Right lobe of liver (tissue), 4 donors: ENCODE measurements around the gene FGF13.

Source experiments
- CTCF ChIP-seq, 4 donors: fragments of 200-600 bp in 3 of 4; fragments of 450-650 bp in 1 of 4; IDR thresholded peaks; one replicate each; pipeline versions ENCODE4 v1.5.1 to v1.8.0; 2016 to 2022; ENCODE audit warnings: antibody characterized with exemption in 4 of 4, mild to moderate bottlenecking in 2 of 4
- POLR2A ChIP-seq: fragments of 450-650 bp; IDR thresholded peaks from one replicate; pipeline ENCODE4 v1.6.1; 2017; ENCODE audit warnings: antibody characterized with exemption, mild to moderate bottlenecking
- donor health status: DM: no; HTN: no; CAD: no.
- donor health status: DM: no; HTN: no; CAD: no.
- donor health status: DM: no; HTN: yes; CAD: no.

GRCh38 chrX:138664466-138664865 lies 47.1 kb downstream of the FGF13 start:
- no peak for TF ChIP-seq CTCF (IDR thresholded peaks at IDR 0.05)
- no peak for TF ChIP-seq POLR2A
